Cardiac atrium fibroblast (primary cell): ENCODE measurements around the gene RDH5. TPM values are rescaled to one million over a fixed set of nuclear protein-coding genes. Genes with fewer than 3 reads are reported as not detected.

Experiments used
- total RNA-seq: library from RNA; depleted of rRNA; stranded (reverse); fragments of >200 nt; gene quantifications from 2 replicates; pipeline ENCODE4 v1.2.3, GENCODE V29; 2015

RDH5 gene
- 7.2 and 10.0 TPM in 2 replicates for total RNA-seq

DNA sequence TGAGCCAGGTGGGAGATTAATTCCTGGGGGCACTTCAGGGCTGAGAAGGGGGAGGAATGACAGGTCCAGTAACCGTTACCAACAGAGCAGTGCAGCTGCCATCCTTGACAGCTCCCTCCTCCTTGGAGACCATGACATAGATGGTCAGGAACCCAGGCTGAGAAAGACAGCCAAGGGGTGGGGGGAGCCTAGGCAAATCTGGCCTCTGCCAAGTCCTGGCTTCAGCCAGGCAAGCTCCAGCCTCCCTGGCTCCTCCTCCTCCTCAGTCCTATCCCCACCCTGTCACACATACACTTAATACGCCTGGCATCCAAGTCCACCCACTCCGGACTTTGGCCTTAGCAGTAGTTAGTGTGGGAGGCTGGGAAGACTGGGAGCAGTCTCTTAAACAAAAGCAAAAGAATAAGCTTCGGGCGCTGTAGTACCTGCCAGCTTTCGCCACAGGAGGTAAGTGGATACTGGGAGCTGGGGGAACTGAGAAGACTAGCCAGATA is at the start of gene RDH5:
TSS of gene RDH5 (plus strand) at position 323 of the 494 bp plus-strand sequence. CDS start 792 bp downstream, outside the sequence.

GRCh38 chr12:55707841-55708694 is 12.1 kb upstream of the RDH5 start, which contains the start of gene ITGA7:
ITGA7 (minus strand) TSS chr12:55707904; CDS start chr12:55707682, 222 bp downstream.

GRCh38 chr12:55715833-55716581 is 4.2 kb upstream of the RDH5 start, which contains the start of gene BLOC1S1:
BLOC1S1 (plus strand) TSS chr12:55716046; CDS start chr12:55716052, 6 bp downstream.

GRCh38 chr12:55728939-55729818 is 9.0 kb downstream of the RDH5 start, which contains the start of gene CD63:
CD63 (minus strand) TSS chr12:55729009; CDS start chr12:55728341, 668 bp downstream.

DNA sequence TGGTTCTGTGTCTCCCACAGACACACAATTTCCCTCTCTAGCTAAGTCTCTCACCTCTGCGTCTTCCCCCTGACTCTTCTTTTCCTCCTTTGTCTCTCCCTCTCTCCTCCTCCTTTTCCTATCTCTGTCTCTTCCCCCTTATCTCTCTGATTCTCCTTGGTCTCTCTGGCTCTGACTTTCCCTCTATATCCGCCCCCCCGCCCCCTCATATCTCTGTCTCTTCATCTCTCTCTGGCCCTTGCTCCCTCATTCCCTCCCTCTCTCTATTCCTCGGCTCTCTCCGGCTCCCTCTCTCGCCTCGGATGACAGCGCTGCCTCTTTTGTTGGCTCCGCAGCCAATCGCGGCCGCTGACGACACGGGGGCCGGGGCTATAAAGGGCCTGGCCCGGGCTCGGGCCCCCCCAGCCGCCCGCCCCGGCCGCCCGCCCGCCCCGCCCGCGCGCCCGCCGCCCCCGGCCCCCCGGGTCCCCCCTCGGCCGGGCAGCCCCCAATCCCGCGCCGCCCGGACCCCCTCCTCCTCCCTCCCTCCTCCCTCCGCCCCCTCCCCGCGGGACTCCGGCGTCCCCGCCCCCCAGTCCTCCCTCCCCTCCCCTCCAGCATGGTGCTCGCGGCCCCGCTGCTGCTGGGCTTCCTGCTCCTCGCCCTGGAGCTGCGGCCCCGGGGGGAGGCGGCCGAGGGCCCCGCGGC is 22.7 kb downstream of the RDH5 start, which contains the start of gene GDF11:
TSS of gene GDF11 (plus strand) at position 404 of the 687 bp plus-strand sequence. CDS start at position 599, 195 bp downstream.

Other genes with a start within 250 kb of the RDH5 start
- gene OR6C68, start 228.0 kb upstream of the RDH5 start, total RNA-seq, result not detected in 2 replicates
- not detected in 2 replicates for gene OR6C4, start 170.8 kb upstream of the RDH5 start, total RNA-seq
- not detected in 2 replicates for gene OR2AP1, start 147.9 kb upstream of the RDH5 start, total RNA-seq
- not detected in 2 replicates for gene OR10P1, start 83.5 kb upstream of the RDH5 start, total RNA-seq
- gene ITGA7, start 12.5 kb upstream of the RDH5 start, total RNA-seq, result 4.0 and 6.8 TPM in 2 replicates
- gene BLOC1S1, start 4.3 kb upstream of the RDH5 start, total RNA-seq, result 89.1 and 122 TPM in 2 replicates
- gene CD63, start 8.6 kb downstream of the RDH5 start, total RNA-seq, result 1,164 and 1,497 TPM in 2 replicates
- gene GDF11, start 22.7 kb downstream of the RDH5 start, total RNA-seq, result 5.6 and 7.1 TPM in 2 replicates
- 73.1 and 79.1 TPM in 2 replicates for gene SARNP, start 97.3 kb downstream of the RDH5 start, total RNA-seq
- gene ORMDL2, start 97.6 kb downstream of the RDH5 start, total RNA-seq, result 20.4 and 24.9 TPM in 2 replicates
- gene DNAJC14, start 109.2 kb downstream of the RDH5 start, total RNA-seq, result 37.4 and 40.2 TPM in 2 replicates
- gene MMP19, start 122.5 kb downstream of the RDH5 start, total RNA-seq, result 34.8 and 40.3 TPM in 2 replicates
- gene PYM1, start 207.5 kb downstream of the RDH5 start, total RNA-seq, result 36.5 and 36.8 TPM in 2 replicates
- gene DGKA, start 210.8 kb downstream of the RDH5 start, total RNA-seq, result 22.4 and 34.2 TPM in 2 replicates
- 3.1 and 9.9 TPM in 2 replicates for gene PMEL, start 245.6 kb downstream of the RDH5 start, total RNA-seq
- gene CDK2, start 246.4 kb downstream of the RDH5 start, total RNA-seq, result 16.8 and 26.2 TPM in 2 replicates